ENCODE results near the gene CYP11A1.
A peak's percentile ranks its signal among the peaks of the same experiment; 100 is the strongest.
"Not testable (repeated sequence)": the region's sequence is repeated elsewhere in the genome, so short reads cannot be mapped to it uniquely, and the experiment has no call there.

Gene CYP11A1

GRCh38 chr15:74365598-74366445 lies 1.6 kb downstream of the CYP11A1 start:
- no peak overlapping the region for H3K4me3 ChIP-seq (ENCODE audit: low read depth, low read length)
- H3K9me3 ChIP-seq (ENCODE audit: control insufficient read depth, low read length): no peaks in the 10 kb centered on the region
- no peaks in the 10 kb centered on the region for H3K79me2 ChIP-seq
- H3K27me3 ChIP-seq (ENCODE audit: control insufficient read depth, insufficient read depth, low read length): no peaks in the 10 kb centered on the region
- H3K4me1 ChIP-seq: no peaks in the 10 kb centered on the region
- no peak overlapping the region for H3K27ac ChIP-seq
- H3K4me2 ChIP-seq (ENCODE audit: low read length): peak overlapping the region; percentile 12
- peak overlapping the region; percentile 46 for H2AFZ ChIP-seq
- no peak overlapping the region for H3K9ac ChIP-seq
- TF ChIP-seq CTCF (IDR thresholded peaks at IDR 0.05): no peak
- no peaks in the 10 kb centered on the region for H3K36me3 ChIP-seq (ENCODE audit: control insufficient read depth, insufficient read depth, low read length)

GRCh38 chr15:74364936-74365597 lies 2.4 kb downstream of the CYP11A1 start:
- TF ChIP-seq CTCF (IDR thresholded peaks at IDR 0.05): no peak
- Histone ChIP-seq H3K27me3 (ENCODE audit: control insufficient read depth, insufficient read depth, low read length) (no peaks in the 10 kb centered on the region), H3K27ac (no peak overlapping the region), H3K4me3 (ENCODE audit: low read depth, low read length) (no peak overlapping the region), H3K4me1 (no peaks in the 10 kb centered on the region), H3K4me2 (ENCODE audit: low read length) (no peak overlapping the region), H3K9ac (no peak overlapping the region), H3K79me2 (no peaks in the 10 kb centered on the region), H2AFZ (no peak overlapping the region), H3K9me3 (ENCODE audit: control insufficient read depth, low read length) (no peaks in the 10 kb centered on the region), H3K36me3 (ENCODE audit: control insufficient read depth, insufficient read depth, low read length) (no peaks in the 10 kb centered on the region)

GRCh38 chr15:74362482-74362881 lies 5.0 kb downstream of the CYP11A1 start:
- TF ChIP-seq CTCF (IDR thresholded peaks at IDR 0.05): no peak

GRCh38 chr15:74360855-74361254 lies 6.6 kb downstream of the CYP11A1 start:
- not testable (repeated sequence) for H3K27ac ChIP-seq; H3K9me3 ChIP-seq (ENCODE audit: control insufficient read depth, low read length); H2AFZ ChIP-seq; H3K4me1 ChIP-seq; H3K27me3 ChIP-seq (ENCODE audit: control insufficient read depth, insufficient read depth, low read length); H3K9ac ChIP-seq; H3K36me3 ChIP-seq (ENCODE audit: control insufficient read depth, insufficient read depth, low read length); H3K79me2 ChIP-seq; H3K4me2 ChIP-seq (ENCODE audit: low read length); H3K4me3 ChIP-seq (ENCODE audit: low read depth, low read length)

More at GRCh38 chr15:74362482-74362881, 5.0 kb downstream of the CYP11A1 start:
- H3K4me3 ChIP-seq (ENCODE audit: low read depth, low read length): no peak overlapping the region
- no peaks in the 10 kb centered on the region for H3K27me3 ChIP-seq (ENCODE audit: control insufficient read depth, insufficient read depth, low read length)
- H3K4me2 ChIP-seq (ENCODE audit: low read length): no peak overlapping the region
- no peak overlapping the region for H3K27ac ChIP-seq
- no peak overlapping the region for H3K9ac ChIP-seq
- no peak overlapping the region for H2AFZ ChIP-seq
- H3K36me3 ChIP-seq (ENCODE audit: control insufficient read depth, insufficient read depth, low read length): no peaks in the 10 kb centered on the region
- H3K4me1 ChIP-seq: no peaks in the 10 kb centered on the region
- H3K79me2 ChIP-seq: no peaks in the 10 kb centered on the region
- H3K9me3 ChIP-seq (ENCODE audit: control insufficient read depth, low read length): no peaks in the 10 kb centered on the region

- not testable (repeated sequence) for H3K27me3 ChIP-seq (ENCODE audit: control insufficient read depth, insufficient read depth, low read length); H3K9me3 ChIP-seq (ENCODE audit: control insufficient read depth, low read length); H3K4me3 ChIP-seq (ENCODE audit: low read depth, low read length); H3K27ac ChIP-seq; H3K9ac ChIP-seq; H2AFZ ChIP-seq; H3K79me2 ChIP-seq; H3K4me2 ChIP-seq (ENCODE audit: low read length); H3K4me1 ChIP-seq; H3K36me3 ChIP-seq (ENCODE audit: control insufficient read depth, insufficient read depth, low read length)
These were observed 8.1 kb downstream of the CYP11A1 start for GRCh38 chr15:74359376-74359775.

- H3K4me3 ChIP-seq (ENCODE audit: low read depth, low read length); H3K4me1 ChIP-seq; H3K79me2 ChIP-seq; H3K9me3 ChIP-seq (ENCODE audit: control insufficient read depth, low read length); H3K36me3 ChIP-seq (ENCODE audit: control insufficient read depth, insufficient read depth, low read length); H3K27me3 ChIP-seq (ENCODE audit: control insufficient read depth, insufficient read depth, low read length); H3K27ac ChIP-seq; H2AFZ ChIP-seq; H3K4me2 ChIP-seq (ENCODE audit: low read length); H3K9ac ChIP-seq: not testable (repeated sequence)
These were observed 9.9 kb downstream of the CYP11A1 start for GRCh38 chr15:74357514-74357913.

GRCh38 chr15:74356050-74356449 lies 11.4 kb downstream of the CYP11A1 start:
- not testable (repeated sequence) for H3K79me2 ChIP-seq; H3K9me3 ChIP-seq (ENCODE audit: control insufficient read depth, low read length); H3K36me3 ChIP-seq (ENCODE audit: control insufficient read depth, insufficient read depth, low read length); H3K9ac ChIP-seq; H3K4me2 ChIP-seq (ENCODE audit: low read length); H3K4me3 ChIP-seq (ENCODE audit: low read depth, low read length); H3K4me1 ChIP-seq; H2AFZ ChIP-seq; H3K27ac ChIP-seq; H3K27me3 ChIP-seq (ENCODE audit: control insufficient read depth, insufficient read depth, low read length)

GRCh38 chr15:74353992-74354391 lies 13.5 kb downstream of the CYP11A1 start:
- H3K9ac ChIP-seq; H3K79me2 ChIP-seq; H3K4me3 ChIP-seq (ENCODE audit: low read depth, low read length); H3K27ac ChIP-seq; H3K4me2 ChIP-seq (ENCODE audit: low read length); H3K36me3 ChIP-seq (ENCODE audit: control insufficient read depth, insufficient read depth, low read length); H2AFZ ChIP-seq; H3K4me1 ChIP-seq; H3K9me3 ChIP-seq (ENCODE audit: control insufficient read depth, low read length); H3K27me3 ChIP-seq (ENCODE audit: control insufficient read depth, insufficient read depth, low read length): not testable (repeated sequence)
